Activated CD8-positive, alpha-beta memory T cell treated with anti-CD3 and anti-CD28 coated beads, Interleukin-2, amount 50 U/mL, for 1 hour (primary cell): ENCODE measurements around the gene UFD1.
A peak's percentile ranks its signal among the peaks of the same experiment; 100 is the strongest.

Source experiments
- DNase-seq: peaks from one replicate; pipeline ENCODE4 v3.0.0-alpha.2; 2020; ENCODE audit errors: extremely low read depth

Gene UFD1

GRCh38 chr22:19478901-19479354 is at the start of gene UFD1:
UFD1 (minus strand) TSS chr22:19479193; CDS start chr22:19479085, 108 bp downstream.
- DNase-seq, result peak; percentile 31

GRCh38 chr22:19527861-19528417 is 48.9 kb upstream of the UFD1 start:
- DNase-seq, result no peak

GRCh38 chr22:19527321-19527721 is 48.3 kb upstream of the UFD1 start:
- DNase-seq, result no peak

GRCh38 chr22:19526702-19527111 is 47.7 kb upstream of the UFD1 start:
- DNase-seq, result no peak

- no peak for DNase-seq
Observed at GRCh38 chr22:19526076-19526701, 47.2 kb upstream of the UFD1 start.

GRCh38 chr22:19525666-19526065 is 46.7 kb upstream of the UFD1 start:
- DNase-seq, result no peak

GRCh38 chr22:19525116-19525660 is 46.2 kb upstream of the UFD1 start:
- no peak for DNase-seq

GRCh38 chr22:19524170-19525115 is 45.5 kb upstream of the UFD1 start, which contains the start of gene CLDN5:
CLDN5 (minus strand) TSS chr22:19524410; CDS start chr22:19524255, 155 bp downstream.
- no peak for DNase-seq

GRCh38 chr22:19523240-19524169 is 44.5 kb upstream of the UFD1 start:
- DNase-seq, result no peak

GRCh38 chr22:19522881-19523239 is 43.9 kb upstream of the UFD1 start:
- DNase-seq, result no peak

- DNase-seq, result no peak
Observed at GRCh38 chr22:19522190-19522880, 43.3 kb upstream of the UFD1 start.

- no peak for DNase-seq
Observed at GRCh38 chr22:19520566-19521305, 41.7 kb upstream of the UFD1 start.

- DNase-seq, result no peak
Observed at GRCh38 chr22:19520007-19520406, 41.0 kb upstream of the UFD1 start.

GRCh38 chr22:19519041-19519926 is 40.3 kb upstream of the UFD1 start:
- no peak for DNase-seq

GRCh38 chr22:19518635-19519034 is 39.6 kb upstream of the UFD1 start:
- DNase-seq, result no peak

- no peak for DNase-seq
Observed at GRCh38 chr22:19517919-19518611, 39.1 kb upstream of the UFD1 start.

- no peak for DNase-seq
Observed at GRCh38 chr22:19517171-19517500, 38.1 kb upstream of the UFD1 start.
